ENCODE data around the gene OR2V2.
"Not testable (repeated sequence)": the region's sequence is repeated elsewhere in the genome, so short reads cannot be mapped to it uniquely, and the experiment has no call there.

OR2V2 gene

GRCh38 chr5:181168595-181169118 lies 21.3 kb downstream of the OR2V2 start:
- in situ Hi-C loops (cut with MboI; ENCODE audit: low sequenced_read_pairs): no loop called here

DNA sequence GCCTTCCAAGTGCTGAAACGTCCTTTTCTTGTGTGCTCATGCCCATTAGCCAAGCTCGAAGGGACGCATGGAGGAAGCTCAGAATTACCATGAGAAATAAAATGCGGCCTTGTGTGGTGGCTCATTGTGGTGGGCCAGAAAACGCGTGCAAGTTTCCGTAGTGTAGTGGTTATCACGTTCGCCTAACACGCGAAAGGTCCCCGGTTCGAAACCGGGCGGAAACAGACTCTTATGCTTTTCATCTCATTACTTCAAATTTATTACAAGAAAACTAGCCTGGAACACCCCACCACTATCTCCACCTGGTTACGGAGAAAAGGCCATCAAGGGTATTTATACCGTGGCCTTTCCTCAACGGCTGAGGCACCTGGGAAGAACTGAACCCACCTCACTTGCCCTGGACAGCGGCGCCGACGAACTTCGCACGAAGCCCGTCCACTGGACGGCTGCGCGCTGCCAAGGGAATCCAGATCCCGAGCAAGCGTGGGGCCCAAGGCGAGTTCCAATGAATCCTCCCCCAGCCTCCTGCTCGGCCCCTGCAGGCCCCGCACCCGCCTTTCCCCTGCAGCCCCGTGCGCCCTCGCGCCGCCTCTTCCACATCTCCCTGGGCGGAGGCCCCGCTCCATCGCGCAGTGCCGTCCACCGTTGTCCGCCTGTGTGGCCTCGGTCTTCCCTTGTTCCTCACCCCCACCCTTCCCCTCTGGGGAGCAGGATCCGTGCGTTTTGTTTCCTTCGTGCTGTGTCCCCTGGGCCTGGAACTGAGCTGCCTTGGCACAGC lies 22.3 kb downstream of the OR2V2 start:
- in situ Hi-C loops (cut with MboI; ENCODE audit: low sequenced_read_pairs): not testable (repeated sequence)

- in situ Hi-C loops (cut with MboI; ENCODE audit: low sequenced_read_pairs): no loop called here
These were observed 22.9 kb downstream of the OR2V2 start for GRCh38 chr5:181170237-181170825.

GRCh38 chr5:181170996-181171395 lies 23.6 kb downstream of the OR2V2 start:
- in situ Hi-C loops (cut with MboI; ENCODE audit: low sequenced_read_pairs): no loop called here

- in situ Hi-C loops (cut with MboI; ENCODE audit: low sequenced_read_pairs): no loop called here
These were observed 24.4 kb downstream of the OR2V2 start for GRCh38 chr5:181171782-181172181.

DNA sequence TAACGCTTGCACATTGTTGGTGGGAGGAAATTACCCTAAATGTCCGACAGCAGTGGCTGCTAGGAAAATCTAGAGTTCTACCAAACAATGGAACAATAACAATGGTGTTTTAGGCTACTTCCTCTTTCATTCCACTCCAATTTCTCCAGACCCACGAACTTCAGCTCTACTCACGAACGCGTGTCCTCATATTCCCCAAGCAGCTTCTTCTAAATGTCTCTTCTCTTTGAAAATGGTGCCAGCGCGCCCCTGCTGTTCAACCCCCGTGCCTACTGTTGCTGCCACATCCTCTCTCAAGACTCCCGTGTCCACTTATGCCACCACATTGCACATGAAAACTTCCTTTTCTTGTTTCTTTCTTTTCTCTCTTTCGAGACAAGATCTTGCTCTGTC lies 25.6 kb downstream of the OR2V2 start:
- in situ Hi-C loops (cut with MboI; ENCODE audit: low sequenced_read_pairs): no loop called here

DNA sequence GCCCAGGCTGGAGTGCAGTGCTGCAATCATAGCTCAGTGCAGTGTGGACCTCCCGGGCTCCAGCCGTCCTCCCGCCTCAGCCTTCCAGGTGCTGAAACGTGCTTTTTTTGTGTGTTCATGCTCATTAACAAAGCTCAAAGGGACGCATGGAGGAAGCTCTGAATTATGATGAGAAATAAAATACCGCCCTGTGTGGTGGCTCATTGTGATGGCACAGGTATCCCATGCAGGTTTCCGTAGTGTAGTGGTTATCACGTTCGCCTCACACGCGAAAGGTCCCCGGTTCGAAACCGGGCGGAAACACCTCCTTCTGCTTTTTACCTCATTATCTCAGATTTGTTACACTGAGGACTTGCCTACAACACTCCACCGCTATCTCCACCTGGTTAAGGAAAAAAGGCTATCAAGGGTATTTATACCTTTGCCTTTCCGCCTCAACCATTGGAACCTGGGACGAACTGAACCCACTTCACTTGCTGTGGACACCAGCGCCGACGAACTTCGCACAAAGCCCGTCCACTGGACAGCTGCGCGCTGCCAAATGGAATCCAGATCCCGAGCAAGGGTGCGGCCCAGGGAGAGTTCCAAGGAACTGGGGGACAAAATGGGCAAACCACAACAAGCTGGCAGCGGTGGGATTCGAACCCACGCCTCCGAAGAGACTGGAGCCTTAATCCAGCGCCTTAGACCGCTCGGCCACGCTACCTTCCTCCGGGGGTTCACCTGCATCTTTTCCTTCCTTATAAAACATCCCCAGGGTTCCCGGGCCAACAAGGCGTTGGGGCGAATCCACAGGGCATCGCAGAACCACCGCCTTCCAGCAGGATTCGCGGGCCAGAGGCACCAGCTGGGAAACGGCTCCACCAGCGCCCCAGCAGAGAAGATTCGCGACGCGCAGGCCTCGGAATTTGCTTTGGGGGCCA lies 26.3 kb downstream of the OR2V2 start:
- in situ Hi-C loops (cut with MboI; ENCODE audit: low sequenced_read_pairs): no loop called here

- in situ Hi-C loops (cut with MboI; ENCODE audit: low sequenced_read_pairs): no loop called here
These were observed 29.0 kb downstream of the OR2V2 start for GRCh38 chr5:181176254-181176952.

- in situ Hi-C loops (cut with MboI; ENCODE audit: low sequenced_read_pairs): not testable (repeated sequence)
These were observed 30.2 kb downstream of the OR2V2 start for GRCh38 chr5:181177559-181177958.

GRCh38 chr5:181181650-181182565 lies 34.5 kb downstream of the OR2V2 start:
- in situ Hi-C loops (cut with MboI; ENCODE audit: low sequenced_read_pairs): no loop called here

DNA sequence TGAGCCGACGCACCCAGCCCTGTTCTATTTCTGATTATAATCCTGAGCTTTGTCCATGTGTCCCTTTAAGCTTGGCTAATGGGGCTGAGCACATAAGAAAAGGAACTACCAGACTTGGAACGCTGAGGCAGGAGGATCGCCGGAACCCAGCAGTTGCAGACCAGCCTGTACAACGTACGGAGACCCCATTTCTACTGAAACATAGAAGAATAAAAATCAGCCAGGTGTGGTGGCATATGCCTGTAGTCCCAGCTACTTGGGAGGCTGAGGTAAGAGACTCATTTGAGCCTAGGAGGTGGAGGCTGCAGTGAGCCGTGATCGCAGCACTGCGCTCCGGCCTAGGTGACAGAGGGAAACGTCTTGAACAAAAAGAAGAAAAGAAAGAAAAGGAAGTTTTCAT lies 35.3 kb downstream of the OR2V2 start:
- in situ Hi-C loops (cut with MboI; ENCODE audit: low sequenced_read_pairs): no loop called here

DNA sequence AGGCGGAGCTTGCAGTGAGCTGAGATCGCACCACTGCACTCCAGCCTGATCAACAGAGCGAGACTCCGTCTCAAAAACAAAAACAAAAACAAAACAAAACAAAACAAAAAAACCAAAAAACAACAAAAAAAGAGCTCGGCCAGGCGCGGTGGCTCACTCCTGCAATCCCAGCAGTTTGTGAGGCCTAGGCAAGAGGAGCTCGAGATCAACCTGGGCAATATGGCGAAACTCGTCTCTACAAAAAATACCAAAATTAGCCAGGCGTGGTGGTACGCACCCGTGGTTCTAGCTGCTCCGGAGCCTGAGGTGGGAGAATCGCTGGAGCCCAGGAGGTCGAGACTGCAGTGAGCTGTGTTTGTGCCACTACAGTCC lies 37.4 kb downstream of the OR2V2 start:
- in situ Hi-C loops (cut with MboI; ENCODE audit: low sequenced_read_pairs): no loop called here

GRCh38 chr5:181185560-181185959 lies 38.2 kb downstream of the OR2V2 start:
- in situ Hi-C loops (cut with MboI; ENCODE audit: low sequenced_read_pairs): no loop called here

- in situ Hi-C loops (cut with MboI; ENCODE audit: low sequenced_read_pairs): no loop called here
These were observed 38.6 kb downstream of the OR2V2 start for GRCh38 chr5:181186022-181186421.

DNA sequence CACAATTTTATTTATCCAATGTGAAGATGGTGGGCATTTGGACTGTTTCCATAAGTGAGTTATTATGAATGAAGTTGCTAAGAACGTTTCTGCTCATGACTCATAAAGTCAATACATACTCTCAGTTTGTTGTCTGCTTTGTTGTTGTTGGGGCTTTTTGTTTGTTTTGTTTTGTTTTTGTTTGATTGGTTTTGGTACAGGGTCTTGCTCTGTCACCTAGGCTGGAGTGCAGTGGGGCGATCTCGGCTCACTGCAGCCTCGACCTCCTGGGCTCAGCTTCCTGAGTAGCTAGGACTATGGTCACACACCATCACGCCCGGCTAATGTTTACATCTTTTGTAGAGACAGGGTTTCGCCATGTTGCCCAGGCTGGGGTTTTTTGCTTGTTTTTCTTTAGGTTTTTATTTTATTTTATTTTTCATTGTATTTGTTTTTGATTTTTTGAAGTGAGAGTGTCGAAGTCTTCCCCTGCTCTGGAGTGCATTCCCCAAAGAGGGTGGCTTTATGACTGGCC lies 39.7 kb downstream of the OR2V2 start:
- in situ Hi-C loops (cut with MboI; ENCODE audit: low sequenced_read_pairs): no loop called here

DNA sequence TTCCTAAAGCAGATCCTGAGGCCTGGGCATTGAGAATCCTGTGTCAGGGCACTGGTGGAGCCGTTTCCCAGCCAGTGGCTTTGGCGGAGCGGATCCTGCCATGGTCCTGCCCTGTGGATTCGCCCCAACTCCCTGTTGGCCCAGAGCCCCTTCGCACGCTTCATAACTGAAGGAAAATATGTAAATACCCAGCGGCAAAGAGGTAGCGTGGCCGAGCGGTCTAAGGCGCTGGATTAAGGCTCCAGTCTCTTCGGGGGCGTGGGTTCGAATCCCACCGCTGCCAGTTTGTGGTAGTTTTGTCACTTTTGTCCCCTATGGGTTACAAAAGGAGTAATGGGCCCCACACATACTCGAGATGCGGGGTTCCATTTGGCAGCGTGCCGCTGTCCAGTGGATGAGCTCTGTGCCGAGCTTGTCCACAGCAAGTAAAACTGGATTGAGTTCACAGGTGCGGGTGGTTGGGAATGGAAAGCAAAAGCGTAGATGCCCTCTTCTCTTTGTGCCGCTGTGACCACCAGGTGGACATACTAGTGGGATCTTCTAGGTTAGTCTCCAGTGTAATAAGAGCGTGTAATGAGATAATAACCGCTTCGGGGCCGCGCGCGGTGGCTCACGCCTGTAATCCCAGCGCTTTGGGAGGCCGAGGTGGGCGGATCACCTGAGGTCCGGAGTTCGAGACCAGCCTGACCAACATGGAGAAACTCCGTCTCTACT lies 40.3 kb downstream of the OR2V2 start:
- in situ Hi-C loops (cut with MboI; ENCODE audit: low sequenced_read_pairs): no loop called here

- in situ Hi-C loops (cut with MboI; ENCODE audit: low sequenced_read_pairs): no loop called here
These were observed 41.4 kb downstream of the OR2V2 start for GRCh38 chr5:181188700-181189362.

DNA sequence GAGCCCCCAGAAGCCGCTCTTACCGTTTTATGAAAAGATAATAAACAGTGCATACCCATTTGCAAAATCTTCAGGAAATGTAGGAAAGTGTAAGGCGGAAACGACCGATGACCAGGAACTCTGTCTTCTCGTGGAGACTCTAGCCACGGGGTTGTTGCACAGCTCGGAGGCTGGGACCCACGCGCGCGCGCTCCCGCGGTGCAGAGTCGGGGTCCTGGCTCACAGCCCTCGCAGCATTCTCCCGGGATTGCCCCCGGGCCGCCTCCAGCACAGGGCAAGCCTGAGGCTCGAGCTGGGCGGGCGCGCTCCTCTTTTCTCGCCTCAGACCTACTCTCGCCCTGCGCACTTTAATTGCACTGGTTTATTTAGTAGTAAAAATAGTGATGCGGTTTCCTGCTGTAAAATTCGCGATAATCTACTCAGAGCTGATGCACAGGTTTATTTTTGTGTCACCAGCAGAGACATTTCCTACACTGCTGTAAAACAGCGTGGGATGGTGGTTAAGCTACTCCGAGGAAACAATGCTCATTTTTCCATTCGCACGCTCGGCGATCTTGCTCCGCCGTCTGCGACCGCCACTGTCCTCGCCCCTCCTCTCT lies 42.1 kb downstream of the OR2V2 start:
- in situ Hi-C loops (cut with MboI; ENCODE audit: low sequenced_read_pairs): no loop called here
